HG02943 (cell line): ENCODE data around the gene GPD1L.
"Not testable (repeated sequence)": the region's sequence is repeated elsewhere in the genome, so short reads cannot be mapped to it uniquely, and the experiment has no call there.

ENCODE experiments used
- ATAC-seq: cut with Tn5 transposase; IDR thresholded peaks from one replicate; pipeline ENCODE4 v1.9.1; 2021; ENCODE audit warnings: mild to moderate bottlenecking, low read depth, moderate library complexity; ENCODE audit not compliant: unreplicated experiment

The GPD1L gene

DNA sequence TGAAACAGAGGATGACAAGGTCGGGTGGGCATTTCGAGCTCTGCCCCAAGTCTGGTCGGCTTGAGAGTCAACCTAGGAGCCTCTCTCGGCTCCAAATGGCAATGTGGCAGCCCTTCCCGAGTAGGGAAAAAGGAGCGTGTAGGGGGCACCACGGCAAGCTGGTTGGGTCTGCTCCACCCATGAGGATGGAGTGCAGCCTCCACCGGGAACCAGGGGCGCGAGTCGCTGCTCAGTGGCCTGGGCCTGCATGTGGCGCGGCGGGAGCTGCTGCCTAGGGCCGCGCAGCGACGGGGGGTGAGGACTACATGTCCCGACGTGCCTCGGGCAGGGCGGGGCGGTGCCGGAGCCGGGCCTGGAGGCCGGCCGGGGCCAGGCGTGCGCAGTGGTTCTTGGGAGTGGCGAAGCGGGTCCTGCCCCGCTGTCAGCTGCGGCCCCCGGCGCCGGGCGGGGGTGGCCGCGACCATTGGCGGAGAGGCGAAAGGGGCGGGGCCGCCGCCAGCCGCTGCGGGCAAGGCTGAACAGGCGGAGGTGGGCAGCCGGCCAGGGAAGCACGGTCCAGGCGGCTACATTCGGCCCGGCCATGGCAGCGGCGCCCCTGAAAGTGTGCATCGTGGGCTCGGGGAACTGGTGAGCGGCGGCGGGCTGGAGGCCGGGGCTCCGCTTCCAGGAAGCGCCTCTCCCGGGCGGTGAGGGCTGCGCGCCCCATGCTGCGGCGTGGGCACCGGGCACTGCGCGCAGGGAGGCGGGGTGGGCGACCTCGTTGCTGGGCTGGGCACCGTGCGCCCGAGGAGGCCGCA lies at the start of gene GPD1L:
GPD1L (plus strand) TSS at position 489 of the 797 bp plus-strand sequence; CDS start at position 581, 92 bp downstream.
- peak; percentile 98 for ATAC-seq

DNA sequence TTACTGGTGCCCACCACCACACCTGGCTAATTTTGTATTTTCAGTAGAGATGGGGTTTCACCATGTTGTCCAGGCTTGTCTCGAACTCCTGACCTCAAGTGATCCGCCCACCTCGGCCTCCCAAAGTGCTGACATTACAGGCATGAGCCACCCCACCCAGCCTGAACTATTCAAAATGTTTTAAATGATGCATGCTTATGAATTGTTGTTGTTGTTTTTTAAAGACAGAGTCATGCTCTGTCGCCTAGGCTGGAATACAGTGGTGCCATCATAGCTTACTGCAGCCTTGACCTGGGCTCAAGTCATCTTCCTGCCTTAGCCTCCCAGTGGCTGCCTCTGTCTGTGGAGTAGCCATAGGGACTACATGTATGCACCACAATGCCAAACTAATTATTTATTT lies 48.0 kb upstream of the GPD1L start:
- ATAC-seq = not testable (repeated sequence)

DNA sequence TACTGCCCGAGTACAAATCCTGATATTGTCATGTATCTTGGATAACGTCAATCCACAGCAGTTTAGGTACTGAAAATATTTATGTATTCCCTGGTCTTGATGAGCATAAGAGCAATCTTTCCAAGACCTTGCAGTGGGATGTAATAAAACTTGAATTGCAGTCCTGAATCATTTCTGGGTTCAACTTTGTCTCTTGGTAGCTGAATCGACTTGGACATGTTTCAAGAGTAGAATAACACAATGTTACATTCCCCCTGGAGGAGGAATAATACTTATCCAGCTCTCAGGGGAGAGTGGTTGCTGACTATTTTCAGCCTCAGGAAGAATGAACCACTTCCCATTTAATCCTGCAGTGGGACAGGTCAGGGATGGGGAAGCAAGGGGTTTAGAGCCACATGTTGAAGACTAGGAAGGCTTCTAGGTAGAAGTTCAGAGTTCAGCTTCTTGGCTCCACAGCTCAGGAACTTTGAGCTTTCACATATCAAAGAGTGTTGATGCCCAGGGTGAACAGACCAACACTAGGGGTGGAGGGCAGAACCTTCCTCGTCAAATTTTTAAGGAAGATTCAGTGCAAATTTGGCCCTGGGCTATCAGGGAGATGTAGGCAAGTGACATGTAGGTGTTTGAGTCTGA lies 43.4 kb upstream of the GPD1L start:
- no peak for ATAC-seq

DNA sequence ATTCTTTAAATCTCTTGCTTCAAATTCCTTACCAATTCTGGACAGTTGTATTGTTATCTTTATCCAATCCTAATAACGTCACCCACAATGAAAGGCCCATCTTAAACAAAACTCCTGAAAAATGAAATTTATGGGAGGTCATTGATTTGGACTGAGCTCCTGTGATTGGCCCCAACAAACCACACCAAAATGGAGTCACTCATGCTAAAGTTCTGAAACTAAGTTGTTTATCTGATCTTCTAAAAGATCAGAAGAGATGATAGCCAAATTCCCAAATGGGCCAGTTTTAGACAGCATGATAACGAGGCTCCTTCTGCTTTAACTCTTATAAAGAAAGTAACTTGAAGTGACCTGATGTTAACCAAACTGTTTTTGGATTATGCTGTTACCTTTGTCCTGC lies 39.7 kb upstream of the GPD1L start:
- ATAC-seq = no peak

DNA sequence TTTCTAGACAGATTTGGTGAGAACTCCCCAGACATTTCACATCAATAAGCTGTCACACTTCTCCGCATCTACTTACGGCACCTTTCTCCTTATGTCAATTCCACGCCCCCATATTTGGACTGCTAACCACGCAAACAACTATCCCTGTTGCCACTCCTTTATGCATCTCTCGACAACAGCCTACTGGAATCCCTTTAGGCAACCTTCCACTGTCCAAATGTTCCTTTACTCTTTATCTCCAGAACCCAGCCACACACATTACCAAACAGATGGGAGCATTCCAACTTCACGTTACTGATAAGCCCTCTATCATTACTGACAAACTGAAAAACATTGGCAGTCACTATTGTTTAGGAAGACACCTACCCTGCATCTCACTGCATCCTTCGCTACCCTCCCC lies 32.2 kb upstream of the GPD1L start:
- ATAC-seq = not testable (repeated sequence)

DNA sequence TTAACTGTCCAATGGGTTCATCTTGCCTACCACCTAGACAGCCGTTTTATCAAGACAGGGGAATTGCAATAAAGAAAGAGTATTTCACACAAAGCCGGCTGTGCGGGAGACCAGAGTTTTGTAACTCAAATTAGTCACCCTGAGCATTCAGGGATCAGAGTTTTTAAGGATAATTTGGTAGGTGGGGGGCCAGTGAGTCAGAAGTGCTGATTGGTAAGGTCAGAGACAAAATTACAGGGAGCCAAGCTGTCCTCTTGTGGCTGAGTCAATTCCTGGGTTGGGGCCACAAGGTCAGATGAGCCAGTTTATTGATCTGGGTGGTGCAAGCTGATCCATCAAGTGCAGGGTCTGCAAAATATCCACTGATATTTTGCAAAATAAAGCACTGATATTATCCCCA lies 29.9 kb upstream of the GPD1L start:
- ATAC-seq = no peak

DNA sequence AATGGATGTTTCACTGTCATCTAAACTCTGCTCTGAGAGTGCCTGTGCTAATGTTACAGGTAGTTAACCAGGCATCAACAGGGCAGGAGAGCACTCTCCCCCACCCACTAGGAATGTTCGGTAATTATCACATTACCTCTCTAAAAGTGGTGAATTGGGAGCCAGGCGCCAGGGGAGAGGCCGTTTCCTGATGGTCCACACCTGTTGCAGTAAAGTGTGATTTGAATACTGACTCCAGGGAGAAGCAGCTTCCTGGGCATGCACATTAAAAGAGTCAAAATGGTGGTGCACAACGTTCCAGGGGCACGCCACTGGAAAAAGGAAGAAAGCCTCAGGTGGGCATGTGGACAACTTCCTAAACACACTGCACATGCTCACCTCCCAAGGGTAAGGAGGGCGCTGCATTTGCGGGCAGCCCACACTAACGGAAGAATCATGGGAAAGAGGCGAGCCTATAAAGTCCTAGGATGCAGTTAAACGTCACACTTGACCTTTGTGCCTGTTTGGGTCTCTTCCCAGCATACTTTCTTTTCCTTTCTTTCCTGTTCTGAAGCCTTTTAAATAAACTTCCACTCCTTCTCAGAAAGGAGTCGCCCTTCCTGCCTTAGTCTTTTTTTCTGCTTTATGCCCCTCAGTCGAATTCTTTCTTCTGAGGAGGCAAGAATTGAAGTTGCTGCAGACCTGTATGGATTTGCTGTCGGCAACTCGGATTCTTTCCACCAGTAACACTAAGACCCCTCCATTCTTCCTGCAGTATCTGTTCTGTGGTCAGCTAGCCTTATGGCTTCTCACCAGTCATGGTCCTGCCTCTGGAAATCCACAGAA lies 28.9 kb upstream of the GPD1L start:
- ATAC-seq = no peak

DNA sequence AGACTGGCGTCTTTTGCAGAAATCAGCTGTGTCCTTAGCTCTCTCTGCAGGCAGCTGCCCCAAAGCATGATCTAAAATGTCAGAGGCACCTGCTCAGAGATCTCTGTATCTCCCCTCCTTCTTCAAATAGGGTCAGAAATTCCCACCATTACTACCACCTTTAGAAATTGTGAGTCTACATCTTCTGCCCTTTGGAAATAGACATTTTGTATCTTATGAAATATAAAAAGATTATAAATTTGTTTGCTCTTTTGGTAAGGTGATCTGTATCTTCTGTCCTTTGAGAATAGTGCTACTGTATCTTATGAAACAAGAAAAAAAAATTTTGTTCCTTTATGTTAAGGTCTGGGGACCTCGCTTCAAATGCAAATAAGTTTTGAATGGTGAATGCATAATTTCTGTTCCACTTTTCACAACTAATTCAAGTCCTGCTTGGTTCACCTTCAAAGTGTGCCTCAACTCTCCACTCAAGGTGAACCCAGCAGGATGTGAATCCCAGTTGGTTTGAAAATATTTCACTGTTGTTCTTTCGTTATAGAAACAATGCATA lies 28.3 kb upstream of the GPD1L start:
- ATAC-seq = no peak

DNA sequence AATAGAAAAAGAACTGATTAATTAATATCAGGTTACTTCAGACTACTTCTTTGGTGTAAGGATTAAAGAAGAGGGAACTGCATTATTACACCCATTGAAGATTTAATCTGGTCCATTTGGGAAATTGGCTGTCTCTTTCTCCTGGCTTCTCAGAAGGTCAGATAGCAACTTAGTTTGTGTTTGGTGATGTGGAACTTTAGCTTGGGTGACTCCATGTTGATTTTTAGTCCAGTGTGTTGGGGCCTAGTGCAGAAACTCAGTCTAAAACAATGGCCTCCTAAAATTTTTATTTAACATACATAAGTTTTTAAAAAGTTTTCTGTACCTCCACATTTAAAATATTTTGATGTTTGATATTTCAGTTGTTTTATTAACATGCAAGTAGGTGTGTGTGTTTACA lies 27.6 kb upstream of the GPD1L start:
- ATAC-seq = no peak

DNA sequence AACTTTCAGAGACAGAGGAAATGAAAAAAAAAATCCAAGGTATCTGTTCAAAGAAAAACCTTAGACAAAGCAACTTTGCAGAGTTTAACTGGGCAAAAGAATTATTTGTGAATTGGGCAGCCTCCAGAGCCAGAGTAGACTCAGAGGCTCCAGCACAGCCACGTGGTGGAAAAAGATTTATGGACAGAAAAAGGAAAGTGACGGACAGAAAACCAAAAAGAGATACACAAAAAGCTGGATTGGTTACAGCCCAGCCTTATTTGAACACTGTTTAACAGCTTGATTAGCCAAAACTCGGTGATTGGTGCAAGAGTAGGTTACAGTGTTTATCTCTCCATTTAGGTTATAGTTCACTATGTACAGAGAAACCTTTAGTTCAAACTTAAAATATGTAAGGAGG lies 23.7 kb upstream of the GPD1L start:
- ATAC-seq = no peak

DNA sequence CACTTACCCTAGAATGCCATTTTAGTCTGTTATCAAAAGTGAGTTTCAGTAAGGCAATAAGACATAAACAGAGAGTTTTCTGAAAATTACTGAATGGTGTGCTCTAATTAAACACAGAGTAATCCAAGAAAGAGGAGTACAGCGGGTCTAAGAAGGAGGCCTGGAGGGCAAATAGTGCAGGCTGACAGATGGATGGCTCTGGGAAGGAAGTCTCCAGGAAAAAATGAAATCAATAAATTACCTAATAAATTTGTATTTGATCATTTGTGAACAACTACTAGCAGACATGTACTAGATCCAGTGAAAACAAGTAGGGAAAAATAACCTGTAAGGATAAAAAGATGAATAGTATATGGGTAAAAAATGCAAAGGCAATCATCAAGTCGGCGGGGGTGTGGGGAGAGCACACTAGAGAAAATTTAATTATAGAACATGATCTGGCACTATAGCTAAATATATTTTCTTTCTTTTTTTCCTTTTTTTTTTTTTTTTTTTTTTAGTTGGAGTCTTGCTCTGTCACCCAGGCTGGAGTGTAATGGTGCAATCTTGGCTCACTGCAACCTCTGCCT lies 22.6 kb upstream of the GPD1L start:
- ATAC-seq = no peak

DNA sequence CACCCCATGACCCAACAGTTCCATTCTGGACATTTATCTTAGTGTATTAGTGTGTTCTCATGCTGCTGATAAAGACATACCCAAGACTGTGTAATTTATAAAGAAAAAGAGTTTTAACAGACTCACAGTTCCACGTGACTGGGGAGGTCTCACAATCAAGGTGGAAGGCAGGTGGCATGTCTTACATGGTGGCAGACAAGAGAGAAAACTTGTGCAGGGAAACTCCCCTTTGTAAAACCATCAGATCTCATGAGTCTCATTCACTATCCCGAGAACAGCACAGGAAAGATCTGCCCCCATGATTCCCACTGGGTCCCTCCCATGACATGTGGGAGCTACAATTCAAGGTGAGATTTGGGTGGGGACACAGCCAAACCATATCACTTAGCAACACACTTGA lies 21.6 kb upstream of the GPD1L start:
- ATAC-seq = no peak

DNA sequence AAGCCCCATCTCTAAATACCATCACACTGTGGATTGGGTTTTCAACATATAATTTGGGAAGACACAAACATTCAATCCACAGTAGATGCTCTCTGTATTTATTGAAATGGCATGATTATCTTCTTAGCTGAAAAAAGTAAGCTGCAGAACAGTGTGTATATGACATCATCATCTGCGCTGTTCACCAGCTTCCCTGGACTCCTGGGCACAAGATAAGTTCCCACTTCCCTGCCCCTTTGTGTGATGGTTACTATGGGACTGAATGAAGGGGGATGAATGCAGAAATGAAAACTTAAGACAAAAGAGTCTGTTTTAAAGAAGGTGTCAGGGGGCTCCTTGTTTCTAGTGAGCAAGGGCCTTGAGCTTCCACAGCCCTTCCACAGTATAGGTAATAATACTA lies 20.0 kb upstream of the GPD1L start:
- no peak for ATAC-seq

DNA sequence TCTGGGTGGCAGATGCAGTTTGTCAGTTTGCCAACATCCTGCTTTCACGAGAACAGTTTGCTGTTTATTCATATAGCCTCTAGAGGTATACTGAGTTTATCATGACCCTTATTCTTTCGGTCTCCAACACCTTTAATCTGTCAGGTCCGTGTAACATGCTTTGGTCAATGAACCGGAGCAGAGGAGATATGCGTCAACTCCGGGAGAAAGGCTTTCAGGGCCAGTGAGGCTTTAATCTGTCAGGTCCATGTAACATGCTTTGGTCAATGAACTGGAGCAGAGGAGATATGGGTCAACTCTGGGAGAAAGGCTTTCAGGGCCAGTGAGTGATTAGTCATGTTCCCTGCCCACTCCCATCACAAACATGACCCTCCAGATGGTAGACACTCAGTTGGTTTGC lies 16.9 kb upstream of the GPD1L start:
- ATAC-seq = no peak

DNA sequence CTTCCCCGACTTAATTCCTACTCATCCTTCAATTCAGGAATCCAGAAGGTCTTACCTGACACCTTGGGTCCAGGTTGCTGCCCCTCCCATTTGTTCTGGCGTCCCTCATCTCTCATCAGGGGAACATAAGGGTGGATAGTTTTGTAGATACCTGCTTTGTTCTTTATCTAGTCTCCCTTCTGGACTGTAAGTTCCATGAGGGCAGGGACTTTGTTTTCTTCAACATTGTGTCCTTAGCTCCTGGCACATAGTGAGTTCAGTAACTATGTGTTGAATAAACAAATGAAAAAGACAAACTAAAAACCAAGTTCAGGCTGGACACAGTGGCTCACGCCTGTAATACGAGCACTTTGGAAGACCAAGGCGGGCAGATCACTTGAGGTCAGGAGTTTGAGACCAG lies 13.2 kb upstream of the GPD1L start:
- no peak for ATAC-seq

DNA sequence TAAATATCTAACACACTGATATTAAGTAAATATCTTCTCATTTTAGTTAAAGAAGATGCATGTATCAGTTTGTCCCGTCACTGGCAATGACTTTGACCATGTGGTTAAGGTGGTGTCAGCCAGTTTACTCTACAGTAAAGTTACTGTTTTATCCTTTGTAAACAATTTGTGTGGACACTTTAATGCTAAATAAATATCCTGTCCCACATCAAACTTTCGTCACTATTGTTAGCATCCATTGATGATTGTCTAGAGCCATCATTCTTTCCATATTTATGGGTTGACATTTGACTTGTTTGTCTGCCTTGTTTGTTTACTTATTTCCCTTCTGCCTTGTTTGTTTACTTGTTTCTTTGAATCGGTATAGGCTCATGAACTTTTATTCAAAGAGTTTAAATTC lies 11.0 kb upstream of the GPD1L start:
- ATAC-seq = no peak

DNA sequence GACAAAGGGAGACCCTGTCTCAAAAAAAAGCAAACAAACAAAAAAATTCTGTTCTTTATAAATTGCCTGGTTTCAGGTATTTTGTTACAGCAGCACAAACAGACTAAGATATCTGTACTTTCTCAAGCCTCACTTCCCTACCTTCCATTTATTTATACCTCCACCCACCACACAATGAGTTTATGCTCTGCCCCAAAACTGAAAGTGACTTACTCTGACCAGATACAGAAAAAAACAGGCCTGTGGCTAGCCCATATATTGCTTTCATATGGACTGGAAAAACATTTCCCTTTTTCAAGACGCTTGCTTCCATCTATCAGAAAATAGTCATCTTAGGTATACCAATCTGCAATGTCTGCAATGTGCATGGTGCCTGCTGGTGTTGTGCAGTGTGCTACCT lies 8.7 kb upstream of the GPD1L start:
- ATAC-seq = no peak

DNA sequence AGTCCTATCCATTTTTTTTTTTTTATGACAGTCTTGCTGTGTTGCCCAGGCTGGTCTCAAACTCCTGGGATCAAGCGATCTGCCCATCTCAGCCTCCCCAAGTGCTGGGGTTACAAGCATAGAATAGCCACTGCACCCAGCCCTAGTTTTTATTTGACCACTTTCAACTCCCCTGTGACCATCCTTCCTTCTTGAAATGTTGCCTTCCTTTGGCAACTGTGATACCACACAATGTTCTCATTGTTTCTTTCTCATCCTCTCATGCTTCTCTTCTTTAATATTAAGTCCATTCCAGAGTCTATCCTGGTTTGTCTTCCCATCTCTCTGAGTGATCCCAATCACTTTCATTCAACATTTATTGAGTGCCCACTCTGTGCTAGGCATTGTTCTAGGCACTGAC lies 7.9 kb upstream of the GPD1L start:
- no peak for ATAC-seq

DNA sequence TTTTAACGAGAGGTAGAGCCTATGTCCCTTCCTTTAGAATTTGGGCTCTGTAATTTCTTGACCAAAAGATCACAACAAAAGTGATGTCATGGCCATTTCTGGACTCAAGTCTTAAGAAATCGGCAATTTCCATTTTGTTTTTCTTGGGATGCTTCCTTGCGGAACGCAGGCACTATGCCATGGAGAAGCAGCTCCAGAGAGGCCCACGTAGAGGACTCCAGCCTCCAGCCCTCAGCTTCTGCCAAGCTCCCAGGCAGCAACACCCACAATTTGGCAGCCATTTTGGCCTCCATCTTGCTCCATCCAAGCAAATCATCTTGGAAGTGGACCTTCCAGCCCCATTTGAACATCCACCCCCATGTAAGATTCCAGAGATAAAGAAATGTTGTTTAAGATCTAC lies 6.0 kb upstream of the GPD1L start:
- ATAC-seq = no peak

DNA sequence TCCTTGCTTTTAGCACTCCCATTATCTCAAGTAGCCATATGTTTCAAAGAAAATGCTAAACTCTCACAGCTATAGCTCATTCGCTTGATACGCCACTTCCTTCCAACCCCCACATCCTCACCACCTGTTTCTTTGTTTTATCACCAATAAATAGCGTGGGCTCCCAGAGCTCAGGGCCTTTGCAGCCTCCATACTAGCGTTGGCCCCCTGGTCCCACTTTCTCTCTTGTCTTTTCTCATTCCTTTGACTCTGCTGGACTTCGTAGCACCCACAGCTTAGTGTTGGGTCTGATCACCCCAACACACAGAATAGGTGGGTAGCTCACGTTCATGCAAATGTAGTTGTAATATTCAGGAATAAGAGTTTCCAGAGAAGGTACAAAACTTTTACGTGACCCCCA lies 4.1 kb upstream of the GPD1L start:
- no peak for ATAC-seq

DNA sequence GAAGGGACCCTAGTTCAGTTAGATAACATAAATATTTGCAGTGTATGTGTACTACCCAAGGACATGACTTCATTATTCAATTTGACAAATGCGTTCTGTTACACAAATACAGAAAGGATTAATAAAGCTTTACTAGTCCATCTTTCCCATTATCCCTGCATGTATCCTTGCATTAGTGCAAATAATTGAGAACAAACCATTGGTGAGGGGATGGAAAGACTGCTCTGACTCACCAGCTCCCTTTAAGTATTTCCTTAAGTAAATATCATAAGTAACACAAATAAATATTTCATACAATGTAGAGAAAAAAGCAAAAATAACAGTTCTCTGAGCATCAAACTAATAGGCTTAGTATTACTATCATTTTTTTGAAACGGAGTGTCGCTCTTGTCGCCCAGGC lies 1.9 kb upstream of the GPD1L start:
- no peak for ATAC-seq
